Activated CD4-positive, alpha-beta T cell treated with anti-CD3 and anti-CD28 coated beads, Interleukin-2, amount 50 U/mL, for 16 hours (primary cell): ENCODE measurements around the gene CRTC2.

Experiments used
- DNase-seq: peaks from one replicate; pipeline ENCODE4 v3.0.0-alpha.2; 2020

Gene CRTC2

DNA sequence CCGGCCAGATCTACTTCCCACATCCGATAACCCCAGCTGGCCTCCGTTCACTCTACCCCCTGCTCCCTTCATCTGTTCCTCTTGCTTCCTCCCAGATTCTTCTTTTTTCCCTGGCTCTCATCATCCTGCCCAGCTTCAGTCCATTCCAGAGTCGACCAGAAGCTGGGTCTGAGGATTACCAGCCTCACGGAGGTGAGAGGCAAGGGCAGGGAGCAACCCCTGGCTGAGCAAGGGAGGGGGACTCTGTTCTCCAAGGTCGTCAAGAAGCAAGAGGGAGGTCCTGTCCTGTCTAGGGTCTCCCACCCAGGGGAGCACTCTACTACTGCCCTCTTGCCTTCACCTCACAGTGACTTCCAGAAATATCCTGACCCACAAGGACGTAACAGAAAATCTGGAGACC is 15.1 kb upstream of the CRTC2 start:
- DNase-seq, result no peak

DNA sequence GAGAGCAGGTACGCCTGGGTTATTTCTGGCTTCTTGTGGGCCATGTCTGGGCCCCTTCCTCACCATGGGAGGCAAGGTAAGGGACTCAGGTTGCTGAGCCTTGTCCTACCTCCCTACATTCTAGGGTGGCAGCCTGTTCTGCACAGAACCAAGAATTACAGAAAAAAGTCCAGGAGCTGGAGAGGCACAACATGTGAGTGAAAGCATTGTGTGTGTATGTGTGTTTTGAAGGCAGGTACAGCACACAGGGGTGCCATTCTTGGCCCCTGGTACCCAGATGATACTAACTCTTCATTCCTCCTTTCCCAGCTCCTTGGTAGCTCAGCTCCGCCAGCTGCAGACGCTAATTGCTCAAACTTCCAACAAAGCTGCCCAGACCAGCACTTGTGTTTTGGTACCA is 14.7 kb upstream of the CRTC2 start:
- no peak for DNase-seq

DNA sequence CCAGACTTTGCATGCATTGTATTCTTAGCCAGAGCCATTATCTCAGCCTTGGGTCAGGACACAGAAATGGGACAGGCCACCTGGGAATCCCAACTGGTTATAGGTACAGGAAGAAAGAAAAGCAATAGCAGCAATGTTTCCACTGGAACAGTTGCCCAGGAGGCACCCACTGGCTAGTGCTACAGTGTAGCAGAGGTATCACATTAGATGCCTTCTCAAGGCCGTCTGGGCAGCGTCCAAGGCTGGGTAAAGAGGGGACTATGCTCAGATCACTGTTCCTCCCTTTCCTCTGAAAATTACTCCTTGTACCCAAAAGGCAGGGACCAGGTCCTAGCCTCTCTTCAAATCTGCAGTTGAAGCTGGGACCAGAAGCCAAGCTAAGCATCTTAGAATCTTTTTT is 11.9 kb upstream of the CRTC2 start:
- no peak for DNase-seq

DNA sequence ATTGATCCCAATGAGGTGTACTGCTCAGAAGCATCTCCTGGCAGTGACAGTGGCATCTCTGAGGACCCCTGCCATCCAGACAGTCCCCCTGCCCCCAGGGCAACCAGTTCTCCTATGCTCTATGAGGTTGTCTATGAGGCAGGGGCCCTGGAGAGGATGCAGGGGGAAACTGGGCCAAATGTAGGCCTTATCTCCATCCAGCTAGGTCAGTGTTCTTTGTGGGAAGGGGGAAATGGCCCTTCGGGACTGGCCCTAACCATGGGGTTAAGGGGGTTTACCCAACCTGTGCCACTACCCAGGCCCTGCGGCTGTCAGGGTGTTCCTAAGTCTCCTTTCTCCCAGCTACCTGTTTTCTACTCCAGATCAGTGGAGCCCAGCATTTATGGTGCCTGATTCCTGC is 10.6 kb upstream of the CRTC2 start:
- no peak for DNase-seq

DNA sequence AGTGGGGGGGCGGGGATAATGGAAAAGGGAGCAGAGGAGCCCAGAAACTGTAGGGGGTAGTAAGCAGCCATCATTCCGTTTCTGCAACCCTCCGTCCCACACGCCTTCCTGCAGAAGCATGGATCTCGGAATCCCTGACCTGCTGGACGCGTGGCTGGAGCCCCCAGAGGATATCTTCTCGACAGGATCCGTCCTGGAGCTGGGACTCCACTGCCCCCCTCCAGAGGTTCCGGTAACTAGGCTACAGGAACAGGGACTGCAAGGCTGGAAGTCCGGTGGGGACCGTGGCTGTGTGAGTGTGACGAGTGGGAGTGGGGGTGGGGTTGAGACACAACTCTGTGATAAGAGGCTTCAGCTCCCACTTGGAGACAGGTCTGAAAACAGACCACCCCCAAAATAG is 10.0 kb upstream of the CRTC2 start:
- no peak for DNase-seq

DNA sequence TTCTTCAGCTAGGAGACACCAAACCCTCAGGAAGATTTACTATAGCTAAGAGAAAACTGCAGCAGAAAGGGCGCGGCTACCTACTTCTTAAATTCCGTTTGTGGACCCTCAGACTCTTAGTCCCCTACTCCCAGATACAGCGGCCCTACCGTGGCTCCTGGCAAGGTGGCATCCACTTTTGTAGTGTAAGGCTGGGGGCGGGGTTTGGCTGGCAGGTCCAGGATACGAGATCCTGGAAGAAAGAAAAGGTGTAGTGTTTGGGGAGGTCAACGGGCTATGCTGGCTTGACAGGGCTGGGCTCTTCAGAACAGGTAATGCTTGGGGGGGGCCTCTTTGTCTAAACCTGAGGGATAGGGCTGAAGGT is 9.6 kb upstream of the CRTC2 start:
- no peak for DNase-seq

DNA sequence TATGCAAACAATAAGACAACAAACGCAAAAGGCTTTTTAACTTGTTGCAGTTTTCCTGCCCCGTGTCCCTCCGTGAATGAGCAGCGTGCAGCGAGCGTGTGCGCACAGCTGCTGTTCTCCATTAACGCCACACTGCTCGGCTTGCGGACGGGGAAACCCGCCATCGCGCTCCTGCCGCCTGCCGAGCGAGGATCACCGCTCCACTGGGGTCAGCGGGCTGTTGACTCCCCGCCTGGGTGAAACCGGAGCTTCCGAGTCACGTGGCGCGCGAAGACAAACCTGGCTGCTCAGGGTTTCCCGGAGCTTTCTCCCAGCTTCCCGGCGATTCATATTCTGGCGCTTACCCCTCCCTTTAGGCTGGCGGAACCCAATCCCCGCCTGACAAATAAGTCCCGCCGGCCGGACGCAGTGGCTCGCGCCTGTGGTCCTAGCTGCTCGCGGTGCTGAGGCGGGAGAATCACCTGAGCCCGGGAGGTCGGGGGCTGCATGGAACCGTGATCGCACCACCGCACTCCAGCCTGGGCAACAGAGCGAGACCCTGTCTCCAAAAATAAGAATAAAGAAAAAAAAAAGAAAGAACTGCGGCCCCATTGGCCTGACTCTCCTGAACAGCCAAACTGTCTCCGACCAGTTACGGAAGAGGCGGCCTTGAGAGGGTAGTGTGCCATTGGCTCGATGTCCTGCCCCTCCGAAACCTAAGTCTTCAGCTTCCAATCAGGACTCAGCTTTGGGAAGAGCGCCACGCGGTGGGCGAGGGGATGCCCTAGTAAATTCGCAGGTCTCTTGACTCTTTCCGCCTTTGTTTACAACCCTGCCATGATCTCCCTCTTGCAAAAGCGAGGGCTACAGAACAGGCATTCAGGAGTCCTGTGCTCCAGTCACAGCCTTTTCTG is 8.9 kb upstream of the CRTC2 start, which contains the start of gene CREB3L4:
CREB3L4 (plus strand) TSS at position 796 of the 893 bp plus-strand sequence. CDS start 624 bp downstream, outside the sequence.
- DNase-seq, result peak; percentile 95

DNA sequence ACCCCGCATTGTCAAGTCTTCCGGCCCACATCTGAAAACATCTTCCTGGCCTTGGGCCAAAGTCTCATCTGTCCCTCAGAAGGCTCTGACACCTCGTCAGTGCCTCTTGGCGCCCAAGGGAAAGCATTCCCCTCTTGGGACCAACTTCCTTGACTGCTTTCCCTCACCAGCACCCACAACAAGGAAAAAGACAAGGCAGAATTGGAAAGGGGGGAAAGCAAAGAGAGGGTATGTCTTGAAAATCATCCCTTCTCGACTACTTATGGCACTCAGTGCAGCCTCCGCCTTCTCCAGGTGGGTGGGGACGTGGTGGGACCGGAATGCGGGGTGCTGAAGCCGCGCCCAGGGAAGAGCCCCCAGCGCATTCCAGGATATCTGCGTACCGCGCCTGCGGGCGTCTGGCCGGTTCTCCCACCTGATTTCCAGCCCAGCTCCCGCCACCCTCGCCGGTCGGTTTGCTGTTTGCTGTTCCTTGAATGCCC is 5.5 kb upstream of the CRTC2 start:
- DNase-seq, result no peak

DNA sequence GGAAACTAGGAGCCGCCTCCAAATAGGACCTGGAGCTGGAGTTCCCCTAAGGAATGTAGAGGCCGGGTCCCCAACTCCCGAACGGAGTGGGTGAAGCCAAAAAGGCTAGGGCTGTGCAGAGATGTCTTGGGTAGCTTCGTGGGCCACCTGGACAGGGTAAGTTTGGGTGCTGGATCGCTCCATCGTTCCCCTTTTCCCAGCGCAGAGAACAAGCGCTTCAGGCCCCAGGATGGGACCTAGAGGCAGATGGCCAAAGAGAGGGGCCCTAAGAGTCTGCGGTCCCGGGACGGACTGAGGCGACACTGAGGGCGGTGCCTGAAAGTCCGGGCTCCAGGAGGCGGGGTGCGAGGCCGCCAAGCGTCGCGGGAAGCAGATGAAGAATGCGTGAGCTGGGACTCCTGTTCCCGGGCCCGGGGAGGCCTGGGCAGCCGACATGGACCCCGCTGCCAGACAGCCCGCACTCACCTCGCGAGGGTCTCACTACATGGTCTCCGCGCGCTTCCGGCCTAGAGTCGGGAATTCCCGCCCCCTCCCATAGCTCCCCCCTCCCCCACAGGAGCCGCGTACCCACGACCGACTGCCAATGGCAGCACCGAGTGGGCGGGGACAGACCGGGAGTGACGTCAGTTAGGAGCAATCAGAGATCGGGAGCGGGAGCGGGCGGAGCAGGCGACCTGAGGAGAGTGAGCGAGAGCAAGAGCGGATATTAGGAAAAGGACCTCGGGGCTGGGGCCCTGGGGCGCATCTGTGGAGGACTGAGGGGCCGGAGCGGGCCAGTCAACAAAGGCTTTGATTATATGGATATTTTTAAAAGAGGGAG is 4.8 kb upstream of the CRTC2 start, which contains the start of gene SLC39A1:
SLC39A1 (minus strand) TSS at position 508 of the 820 bp plus-strand sequence. CDS start 822 bp downstream, outside the sequence.
- DNase-seq, result peak; percentile 97

DNA sequence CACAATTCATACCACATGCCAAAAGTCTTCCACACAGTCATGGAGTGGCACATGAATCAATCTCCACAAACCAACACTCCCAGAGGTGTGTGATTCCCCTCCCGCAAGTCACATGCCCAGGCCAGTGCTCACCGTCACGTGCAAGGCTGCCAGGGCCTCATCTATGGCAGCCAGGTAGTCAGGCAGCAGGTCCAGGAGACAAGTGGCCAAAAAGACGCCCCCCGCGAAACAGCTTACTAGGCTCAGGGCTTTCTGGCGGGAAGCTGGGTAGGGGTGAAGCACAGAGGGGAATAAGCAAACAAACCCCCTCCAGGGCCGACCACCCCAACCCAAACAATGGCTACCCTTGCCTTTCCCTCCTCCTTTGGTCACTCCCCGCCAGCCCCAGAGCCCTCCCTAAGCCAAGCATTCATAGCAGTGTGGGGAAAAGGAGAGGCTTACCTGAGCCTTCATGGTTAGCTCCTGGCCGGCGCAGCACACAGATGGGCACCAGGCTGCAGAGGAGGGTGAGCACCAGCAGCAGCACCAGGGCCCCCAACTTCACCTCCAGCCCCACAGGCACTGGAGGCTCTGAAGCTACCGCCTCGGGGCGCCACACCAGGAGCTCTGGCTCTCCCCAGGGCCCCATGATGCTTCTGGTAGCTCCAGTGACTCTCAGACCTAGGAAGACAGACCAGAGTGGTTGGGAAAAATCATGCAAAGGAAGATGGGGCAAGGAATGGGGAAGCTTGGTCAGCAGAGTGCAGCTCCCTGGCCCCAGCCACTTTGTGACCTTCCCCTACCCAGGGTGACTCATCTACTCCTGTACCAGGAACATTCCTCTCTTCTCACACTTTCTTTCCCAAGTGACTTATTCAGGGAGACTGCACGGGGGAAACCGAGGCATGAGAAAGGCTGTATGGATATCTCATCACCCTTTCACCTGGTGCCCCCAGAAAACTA is 3.9 kb upstream of the CRTC2 start:
- no peak for DNase-seq

DNA sequence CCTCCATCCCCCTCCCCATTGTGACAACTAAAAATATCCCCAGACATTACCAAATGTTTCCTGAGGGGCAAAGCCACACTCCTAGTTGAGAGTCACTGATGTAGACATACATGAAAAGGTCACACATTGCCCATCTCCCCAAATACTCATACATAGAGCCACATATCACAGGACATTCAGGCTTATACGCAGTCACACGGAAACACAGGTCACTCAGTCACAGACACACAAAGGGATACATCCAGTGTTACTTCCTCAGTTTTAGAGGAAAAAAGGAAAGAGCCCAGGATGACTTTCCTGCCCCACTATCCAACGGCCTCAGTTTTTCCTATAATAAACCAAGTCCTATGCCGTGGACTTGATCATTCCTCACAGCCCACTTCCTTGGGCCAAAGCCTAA is 3.0 kb upstream of the CRTC2 start:
- DNase-seq, result no peak

DNA sequence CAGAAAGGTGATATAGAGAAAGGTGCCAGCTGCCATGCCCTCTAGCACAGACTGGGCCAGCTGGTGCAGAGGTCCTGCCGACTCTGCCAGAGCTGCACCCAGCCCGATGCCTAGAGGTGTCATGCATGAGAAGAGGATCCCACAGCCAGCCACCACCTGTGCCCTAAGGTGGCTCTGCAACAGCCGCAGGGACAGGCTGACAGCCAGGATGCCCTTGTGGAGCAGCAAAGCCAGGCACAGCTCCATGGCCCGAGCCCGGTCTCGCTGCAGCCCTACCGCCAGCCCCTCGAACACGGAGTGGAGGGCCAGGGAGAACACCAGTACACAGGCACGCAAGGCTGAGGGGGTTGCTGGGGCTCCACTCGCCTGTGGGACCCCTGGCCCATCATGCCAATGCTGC is 1.8 kb upstream of the CRTC2 start:
- DNase-seq, result no peak

DNA sequence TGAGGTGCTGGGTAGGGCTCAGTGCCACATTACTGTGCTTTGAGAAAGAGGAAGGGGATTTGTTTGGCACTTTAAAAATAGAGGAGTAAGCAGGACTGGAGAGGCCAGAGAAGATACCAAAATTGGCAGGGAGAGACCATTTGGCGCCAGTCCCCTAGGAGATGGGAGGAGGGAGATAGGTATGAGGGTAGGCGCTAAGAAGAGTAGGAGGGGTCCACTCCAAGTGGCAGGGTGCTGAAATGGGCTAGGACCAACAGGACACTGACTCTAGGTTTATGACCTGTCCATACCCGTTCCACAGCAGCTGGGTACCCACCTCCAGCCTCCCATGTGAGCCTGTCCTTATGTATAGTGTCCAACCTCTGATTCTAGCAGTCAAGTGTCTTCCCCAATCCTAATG is 1.0 kb upstream of the CRTC2 start:
- no peak for DNase-seq

DNA sequence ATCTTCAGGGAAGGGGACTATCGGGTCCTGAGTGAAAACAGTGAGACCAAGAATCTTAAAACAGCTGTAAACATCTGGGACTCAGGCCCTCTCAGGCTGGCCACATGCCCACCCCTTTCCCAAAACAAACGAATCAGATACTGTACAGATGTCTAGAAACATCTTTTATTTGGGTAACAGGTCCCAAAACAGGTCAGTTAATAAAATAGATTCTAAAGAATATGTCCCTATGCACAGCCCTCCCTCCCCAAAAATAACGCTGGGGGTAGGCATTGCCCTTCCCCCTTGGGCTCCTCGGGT is 499 bp upstream of the CRTC2 start:
- DNase-seq, result no peak

DNA sequence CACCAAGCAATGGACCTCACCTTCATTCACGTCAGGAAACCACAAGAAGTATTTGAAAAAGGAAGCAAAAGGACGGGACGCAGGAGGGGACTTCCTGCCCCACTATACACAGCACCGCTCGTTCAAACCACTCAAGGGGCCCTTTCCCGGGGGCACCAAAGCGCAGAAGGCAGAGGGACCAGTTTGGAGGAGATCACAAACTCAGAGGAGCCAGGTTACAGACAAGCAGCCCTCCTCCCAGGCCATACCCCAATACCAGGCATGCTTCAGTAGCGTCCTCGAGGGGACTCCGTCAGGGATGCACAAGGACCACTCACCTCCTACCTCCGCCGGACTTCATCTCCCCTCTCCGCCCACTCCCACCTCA is 685 bp downstream of the CRTC2 start:
- peak; percentile 51 for DNase-seq

DNA sequence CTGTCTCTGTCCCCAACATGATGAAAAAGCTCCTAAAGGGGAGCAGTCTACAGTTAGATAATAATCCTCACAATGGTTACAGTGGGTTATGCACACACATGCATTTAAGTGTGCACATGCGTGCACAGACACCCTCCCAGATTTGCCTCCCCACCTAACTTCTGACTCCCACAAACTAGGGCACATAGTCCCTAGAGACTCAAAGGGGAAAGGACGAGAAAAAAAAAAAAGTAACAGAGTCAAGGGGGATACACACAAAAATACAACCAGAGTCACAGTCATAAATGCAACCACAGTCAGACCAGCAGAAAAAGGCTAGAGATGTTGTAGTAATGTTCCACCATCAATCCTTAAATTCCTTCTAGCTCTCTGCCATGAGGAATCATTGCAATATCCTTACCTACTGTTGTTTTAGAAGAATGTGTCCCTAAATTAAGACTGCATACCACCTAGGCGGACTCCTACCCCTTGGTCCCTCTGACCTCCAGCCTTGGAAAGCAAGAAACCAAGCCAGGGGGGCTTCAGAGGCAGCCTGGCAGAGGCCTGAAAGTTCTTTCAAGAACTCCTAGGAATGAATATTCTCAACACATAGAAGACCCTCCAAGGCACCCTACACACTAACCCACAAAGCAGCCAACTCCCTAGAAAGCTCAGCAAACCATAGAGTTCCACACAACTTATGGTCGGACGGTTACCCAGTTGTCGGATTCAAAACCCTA is 1.3 kb downstream of the CRTC2 start:
- DNase-seq, result no peak

DNA sequence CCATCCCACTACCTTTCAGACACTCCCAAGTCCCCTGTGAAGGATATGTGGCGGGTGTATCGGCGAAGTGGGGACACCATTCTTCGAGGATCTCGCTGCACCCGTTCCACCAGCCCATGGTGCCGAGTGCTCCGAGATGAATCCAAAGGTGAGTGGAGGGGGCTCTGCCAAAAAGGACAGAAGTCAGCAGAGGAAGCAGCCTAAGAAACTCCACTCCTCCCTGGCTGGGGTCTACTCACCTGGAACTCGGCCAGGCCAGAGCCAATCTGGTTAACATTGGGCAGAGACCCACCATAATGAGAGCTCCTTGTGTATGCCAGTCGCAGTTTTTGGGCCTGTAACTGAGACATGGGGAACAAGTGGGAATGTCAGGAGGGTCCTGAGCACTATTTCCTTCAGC is 3.6 kb downstream of the CRTC2 start:
- no peak for DNase-seq

DNA sequence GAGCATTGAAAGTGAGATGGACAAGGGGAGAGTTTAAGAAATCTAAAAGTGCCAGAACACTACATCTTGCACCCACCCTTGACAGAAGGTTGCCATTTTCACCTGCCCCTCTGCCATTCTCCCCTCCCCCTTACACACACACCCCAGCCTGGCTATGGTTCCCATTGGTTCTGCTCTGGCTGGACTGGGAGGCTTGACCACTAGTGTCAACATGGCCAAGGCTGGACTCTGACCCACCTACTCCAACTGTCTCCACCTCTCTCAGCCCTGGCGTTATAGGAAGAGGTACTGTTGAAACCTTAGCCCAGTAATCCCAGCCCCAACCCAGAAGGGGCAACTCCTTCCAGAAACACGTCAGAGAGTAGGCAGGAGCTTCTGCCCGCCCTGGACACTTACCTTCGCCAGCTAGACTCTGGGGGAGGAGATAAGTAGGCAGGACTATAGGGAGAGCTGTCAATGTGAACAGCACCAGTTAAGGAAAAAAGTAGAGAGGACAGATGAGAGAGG is 4.5 kb downstream of the CRTC2 start:
- no peak for DNase-seq

DNA sequence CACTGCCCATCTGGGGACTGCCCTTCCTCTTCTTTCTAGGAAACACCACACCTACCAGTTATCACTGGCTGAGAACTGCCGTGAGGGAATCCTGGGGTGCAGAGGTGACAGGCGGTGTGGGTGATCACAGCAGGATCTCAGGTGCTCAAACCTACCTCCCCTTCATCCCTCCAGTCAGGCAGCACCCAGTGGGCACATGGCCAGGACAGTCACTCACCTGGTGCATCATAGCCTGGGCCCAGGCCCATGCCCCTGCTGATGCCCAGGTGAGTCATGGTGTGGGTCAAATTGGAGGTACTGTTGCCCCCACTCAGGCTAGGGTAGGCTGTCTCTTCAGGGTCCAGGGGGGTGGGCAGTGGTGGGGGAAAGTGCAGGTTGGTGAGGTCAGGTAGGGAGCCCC is 6.6 kb downstream of the CRTC2 start:
- no peak for DNase-seq

DNA sequence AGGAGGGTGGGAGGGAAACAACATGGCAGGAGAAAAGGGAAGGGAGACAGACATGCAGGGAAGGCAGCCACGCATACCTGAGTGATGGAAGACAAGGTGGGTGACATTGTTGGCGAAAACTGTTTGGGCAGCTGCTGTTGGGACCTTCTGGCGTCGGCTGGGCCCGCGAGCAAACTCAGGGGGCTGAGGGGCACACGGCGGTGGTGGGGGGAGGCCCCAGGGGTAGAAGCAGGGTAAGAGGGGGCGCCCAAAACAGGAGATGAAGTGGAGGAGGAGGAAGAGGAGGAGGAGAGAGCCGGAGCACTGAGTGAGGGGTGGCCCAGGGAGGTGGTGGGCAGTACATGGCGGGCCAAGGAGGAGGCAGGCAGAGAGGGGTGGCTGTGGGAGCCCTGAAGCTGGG is 7.2 kb downstream of the CRTC2 start:
- DNase-seq, result no peak

DNA sequence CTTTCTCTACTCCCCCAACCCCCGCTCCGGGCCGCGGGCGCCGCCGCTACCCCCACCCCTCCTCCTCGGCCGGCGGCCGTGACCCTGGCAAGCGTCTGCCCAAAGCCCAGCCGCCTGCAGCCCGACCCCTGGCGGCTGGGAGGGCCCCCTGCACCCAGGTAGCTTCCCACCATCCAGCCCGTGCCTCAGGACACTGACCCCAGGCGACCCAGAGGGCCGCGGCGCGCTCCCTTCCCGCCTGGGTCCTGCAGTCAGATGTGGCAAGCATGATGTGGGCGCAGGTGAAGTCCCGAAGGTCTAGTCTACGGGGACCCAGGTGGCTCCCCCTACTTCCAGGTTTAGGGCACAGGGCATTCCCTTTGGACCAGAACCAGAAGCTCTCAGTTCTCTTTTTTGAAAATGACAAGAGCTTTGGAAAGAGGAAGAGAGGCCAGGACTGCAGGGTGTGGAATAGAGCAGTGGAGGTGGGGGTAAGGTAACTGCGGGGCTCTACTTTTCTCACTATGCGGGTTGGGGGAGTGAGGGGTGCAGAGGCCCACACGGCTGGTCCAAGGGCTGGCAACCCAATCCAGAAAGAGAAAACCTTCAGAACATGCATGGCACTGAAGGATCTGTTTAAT is 11.7 kb downstream of the CRTC2 start, which contains the start of gene DENND4B:
DENND4B (minus strand) TSS at position 97 of the 620 bp plus-strand sequence. CDS start 2,344 bp downstream, outside the sequence.
- DNase-seq, result peak; percentile 87
